COLO668 (cell line): ENCODE data around the gene PITPNM2.

Experiments
- DNase-seq: peaks from one replicate; lab custom pipeline; 2025; ENCODE audit not compliant: unreplicated experiment; lab: John Stamatoyannopoulos, UW

Gene PITPNM2

DNA sequence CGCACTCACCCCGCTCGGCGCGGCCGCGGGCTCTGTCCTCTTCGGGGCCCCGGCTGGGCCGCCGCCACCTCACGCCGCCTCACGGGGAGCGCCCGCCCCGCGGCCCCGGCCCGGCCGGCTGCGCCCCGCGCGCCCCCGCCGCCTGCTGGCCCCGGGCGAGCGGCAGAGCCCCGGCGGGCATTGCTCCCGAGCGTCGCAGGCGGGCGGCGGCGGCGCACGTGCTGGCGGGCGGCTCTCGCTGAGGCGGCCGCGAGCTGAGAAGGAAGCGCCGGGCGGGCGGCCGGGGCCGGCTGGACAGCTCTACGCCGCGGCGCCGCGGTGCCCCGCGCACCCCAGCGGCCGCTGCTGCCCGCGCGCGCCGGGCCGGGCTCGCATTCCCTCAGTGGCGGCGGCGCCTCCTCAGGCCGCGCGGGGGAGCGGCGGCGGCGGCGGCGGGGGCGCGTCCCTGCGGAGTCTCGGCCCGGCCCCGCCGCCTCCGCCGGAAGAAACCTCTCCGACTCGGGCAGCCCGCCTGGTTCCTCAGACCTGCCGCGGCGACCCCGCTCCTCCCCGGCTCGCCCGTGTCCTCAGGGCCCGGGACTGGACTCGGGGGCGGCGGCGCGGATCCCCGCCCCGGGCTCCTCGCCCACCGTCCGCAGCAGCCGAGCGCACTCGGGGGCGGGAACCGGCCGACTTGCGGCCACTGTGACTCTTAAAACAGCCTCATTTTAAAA, at the start of gene PITPNM2:
Gene PITPNM2, minus strand, starts transcription at position 347 of the 713 bp plus-strand sequence. CDS start 116,500 bp downstream, outside the sequence.
- peak; percentile 92 for DNase-seq

DNA sequence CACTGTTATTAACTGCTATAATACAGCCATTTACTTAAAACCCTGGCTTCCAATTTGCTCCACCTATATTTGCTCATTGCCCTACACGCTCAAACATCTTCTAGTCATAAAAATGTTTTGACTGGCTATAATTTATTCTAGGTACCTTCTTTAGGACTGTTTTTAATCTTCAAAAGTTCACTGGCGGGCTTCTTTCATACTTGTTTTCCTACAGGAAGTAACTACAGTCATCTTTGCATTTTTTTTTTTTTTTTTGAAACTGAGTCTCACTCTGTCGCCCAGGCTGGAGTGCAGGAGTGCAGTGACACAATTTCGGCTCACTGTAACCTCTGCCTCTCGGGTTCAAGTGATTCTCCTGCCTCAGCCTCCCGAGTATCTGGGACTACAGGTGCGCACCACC, 49.5 kb upstream of the PITPNM2 start:
- no peak for DNase-seq

DNA sequence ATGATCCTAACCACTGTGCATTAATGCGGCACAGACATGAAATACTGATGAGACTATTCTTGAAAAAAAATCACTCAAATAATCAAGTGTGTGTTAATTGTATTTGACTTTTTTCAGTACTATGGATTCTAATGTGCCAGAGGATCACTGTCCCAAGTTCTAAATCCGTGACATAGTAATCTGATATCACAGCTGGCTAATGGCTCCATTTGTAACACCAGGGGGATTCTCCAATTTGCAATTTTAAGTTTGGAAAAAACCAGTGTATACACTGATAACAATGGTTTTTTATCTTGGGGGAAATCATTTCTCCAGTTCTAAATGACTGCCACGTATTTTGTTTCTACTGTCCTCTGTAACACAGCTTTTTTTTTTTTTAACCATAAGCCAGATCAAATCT, 49.0 kb upstream of the PITPNM2 start:
- DNase-seq, result no peak

DNA sequence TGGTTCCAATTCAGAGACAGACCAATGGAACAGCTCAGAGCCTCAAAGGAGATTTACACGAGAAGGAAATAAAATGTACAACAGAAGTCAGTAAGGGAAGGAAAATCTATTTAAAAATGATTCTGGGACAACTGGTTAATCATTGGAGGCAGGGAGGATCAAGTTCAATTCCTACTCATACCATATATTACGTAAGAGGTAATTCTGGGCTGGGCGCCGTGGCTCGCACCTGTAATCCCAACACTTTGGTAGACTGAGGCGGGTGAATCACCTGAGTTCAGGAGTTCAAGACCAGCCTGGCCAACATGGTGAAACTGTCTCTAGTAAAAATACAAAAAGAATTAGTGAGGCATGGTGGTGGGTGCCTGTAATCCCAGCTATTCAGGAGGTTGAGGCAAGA, 36.7 kb upstream of the PITPNM2 start:
- DNase-seq, result no peak

DNA sequence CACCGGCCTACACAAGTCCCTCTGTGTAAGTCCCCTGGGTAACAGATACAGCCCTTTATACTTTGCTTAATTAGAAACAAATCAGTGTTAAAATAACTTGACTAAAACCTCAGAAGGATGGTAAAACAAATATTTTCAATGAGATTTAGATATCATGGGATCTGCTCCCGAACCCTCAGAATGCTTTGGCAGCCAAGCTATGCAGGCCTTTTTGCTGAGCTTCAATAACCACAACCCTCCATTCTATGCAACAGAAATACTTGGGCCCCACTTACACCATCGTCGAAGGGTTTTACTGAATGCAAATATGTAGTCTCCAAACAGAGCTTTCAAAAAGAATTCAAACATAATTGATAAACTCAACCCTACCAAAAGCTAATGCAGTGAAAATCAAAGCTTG, 29.3 kb upstream of the PITPNM2 start:
- DNase-seq, result no peak

DNA sequence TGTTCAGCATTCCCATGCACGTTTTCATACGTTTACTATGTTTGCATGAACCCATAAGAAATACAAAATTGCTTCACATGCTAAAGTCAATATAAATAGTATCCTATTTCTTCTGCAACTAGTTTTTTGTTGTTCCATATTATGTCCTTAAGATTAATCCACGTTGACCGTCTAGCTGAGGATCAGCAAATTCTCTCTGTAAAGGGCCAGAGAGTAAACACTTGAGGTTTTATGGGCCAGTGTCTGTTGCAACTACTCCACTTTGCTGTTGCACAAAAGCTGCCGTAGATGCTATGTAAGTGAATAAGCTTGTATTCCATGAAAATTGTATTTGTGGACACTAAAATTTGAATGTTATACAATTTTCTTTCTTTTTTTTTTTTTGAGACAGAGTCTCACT, 21.1 kb upstream of the PITPNM2 start:
- DNase-seq, result no peak

DNA sequence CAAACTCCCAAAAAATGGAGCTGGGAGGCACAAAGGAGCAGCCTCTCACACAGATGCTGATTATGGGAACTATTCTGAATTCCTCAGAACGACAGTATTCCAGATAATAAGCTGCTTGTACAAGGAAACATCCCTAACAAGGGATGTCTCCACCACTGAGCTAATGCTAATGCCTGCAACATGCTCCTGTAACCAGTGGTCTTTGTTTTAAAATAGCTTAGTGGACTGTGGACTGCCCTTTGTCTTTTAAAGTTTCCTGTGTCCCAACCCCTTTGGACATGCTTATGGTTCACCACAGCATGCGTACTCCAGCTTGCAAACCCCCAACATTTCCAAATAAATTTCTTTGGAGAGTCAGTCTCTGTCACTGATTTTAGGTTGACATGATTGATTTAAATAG, 16.4 kb upstream of the PITPNM2 start:
- no peak for DNase-seq

DNA sequence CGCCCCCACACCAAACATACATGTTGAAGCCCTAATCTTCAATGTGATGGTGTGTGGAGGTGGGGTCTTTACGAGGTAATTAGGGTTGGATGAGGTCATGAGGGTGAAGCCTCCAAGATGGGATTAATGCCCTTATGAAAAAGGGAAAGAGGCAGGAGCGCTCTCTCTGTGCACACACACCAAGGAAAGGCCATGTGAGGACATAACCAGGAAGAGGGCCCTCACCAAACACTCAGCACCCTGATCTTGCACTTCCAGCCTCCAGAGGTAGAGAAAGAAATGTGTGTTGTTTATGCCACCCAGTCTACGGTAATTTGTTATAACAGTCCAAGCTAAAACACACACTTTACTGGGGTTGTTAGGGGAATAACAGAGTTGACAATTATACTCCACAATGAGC, 14.6 kb upstream of the PITPNM2 start:
- no peak for DNase-seq

DNA sequence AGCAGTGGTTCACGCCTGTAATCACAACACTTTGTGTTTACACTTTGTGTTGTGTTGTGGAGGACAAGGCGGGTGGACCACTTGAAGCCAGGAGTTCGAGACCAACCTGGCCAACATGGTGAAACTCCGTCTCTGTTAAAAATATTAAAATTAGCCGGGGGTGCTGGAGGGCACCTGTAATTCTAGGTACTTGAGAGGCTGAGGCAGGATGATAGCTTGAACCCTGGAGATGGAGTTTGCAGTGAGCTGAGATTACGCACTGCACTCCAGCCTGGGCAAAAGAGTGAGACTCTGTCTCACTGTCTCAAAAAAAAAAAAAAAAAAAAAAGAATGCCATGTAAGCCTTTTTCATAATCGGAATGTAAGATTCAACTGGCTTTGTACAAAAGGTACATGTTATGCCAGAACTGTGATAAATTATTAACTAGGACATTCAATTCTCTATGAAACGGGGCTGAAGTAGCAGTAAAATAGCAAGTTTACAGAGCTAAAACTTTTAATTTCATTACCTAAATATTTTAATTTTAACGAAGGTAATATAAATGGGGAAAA, 13.9 kb upstream of the PITPNM2 start:
- no peak for DNase-seq

DNA sequence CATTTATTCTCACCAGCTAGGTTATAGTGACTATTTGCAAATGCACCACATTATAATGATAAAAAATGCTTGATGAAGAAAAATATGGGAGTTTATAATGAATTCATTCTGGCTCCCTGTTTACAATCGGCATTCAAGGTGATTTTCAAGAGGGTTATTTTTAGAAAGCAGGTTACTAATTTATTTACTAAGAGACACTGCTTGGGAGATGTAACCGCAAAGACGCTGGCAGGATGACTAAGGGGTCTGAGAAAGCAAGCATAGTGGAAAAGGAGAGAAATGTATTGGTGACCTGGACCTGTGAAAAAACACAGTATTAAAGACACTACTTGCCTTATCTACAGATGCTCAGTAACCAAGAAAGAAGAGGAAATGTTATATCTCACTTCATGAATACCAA, 13.3 kb upstream of the PITPNM2 start:
- no peak for DNase-seq

DNA sequence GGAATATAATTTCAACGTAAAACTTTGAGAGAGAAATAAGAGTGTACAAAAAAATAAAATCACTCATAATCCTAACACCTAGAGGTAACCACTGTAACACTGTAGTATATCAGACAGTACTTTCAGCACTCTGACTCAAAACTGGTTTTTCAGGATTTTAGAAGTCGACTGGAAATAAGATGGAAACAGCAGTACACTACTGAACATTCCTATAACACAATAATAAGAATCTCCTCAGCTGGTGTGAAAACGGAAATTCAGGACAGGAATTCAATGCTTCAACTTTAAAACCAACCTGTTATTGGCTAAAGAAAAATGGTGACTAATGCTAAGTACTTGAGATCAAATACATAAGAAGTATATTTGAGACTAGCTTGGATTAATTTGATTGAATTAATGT, 12.3 kb upstream of the PITPNM2 start:
- no peak for DNase-seq

DNA sequence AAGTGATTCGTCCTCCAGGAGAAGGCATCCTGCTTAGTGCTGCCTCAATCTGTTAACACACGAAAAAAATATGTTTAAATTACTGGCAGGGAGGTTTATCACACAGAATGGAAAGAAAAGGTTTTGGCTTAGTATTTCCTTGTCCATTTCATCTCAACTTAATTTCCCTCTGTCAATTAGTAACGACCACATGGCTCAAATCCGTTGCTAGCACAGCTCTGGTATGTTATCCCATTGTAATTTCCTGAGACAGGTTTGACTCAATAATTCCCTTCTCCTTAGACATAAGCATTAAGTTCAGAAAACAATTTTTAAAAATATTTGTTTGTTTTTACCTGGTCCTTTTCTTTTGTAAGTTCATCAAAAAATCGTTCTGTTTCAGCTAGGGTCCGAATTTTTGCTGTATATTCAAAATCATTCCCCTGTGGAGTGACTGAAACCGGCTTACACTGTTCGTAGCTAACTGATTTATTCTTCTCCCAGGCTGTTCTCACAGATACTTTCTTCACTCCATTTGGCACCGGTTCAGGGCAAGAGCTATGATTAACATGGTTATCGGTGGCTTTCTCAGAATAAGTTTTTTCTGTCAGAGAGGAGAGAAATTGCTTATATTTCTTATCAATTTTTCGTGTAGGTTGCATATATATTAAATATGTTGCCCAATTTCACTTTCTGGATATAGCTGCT, 10.1 kb upstream of the PITPNM2 start:
- DNase-seq, result no peak

DNA sequence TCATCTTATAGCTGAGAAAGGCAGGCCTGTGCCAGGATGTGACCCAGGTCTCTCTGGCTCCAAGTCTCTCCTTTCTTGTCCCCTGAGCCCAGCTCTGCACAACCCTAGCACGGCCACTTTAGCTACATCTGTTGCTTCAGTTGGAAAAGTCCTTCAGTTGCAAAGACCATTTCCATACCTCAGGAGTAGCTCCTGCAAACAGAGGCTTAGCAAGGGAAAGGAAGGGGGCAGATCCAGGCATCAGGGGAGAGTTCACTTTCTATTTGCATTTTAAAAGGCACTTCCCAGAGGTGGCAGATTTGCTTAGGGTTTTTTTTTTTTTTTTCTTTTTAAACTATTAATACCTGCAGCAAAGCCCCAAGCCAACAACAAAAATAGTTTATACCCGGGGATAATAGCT, 3.0 kb upstream of the PITPNM2 start:
- no peak for DNase-seq

DNA sequence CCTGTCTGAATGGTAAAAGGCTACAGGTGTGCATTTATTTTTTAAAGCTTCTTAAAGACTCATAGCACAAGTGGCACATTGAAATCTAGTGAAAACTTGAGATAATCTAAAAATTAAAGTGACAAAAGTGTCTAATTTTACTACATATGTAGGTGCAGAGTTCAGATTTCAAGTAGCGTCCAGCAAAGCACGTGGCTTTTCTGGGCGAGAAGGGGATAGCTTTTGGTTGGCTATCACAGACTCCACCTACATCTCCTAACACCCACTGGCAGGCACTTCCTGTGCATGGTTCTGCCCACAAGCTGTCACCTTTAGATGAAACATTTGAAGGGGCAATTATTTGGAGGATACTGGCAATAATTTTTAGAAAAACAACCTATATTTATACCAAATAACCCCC, 1.9 kb upstream of the PITPNM2 start:
- DNase-seq, result no peak

DNA sequence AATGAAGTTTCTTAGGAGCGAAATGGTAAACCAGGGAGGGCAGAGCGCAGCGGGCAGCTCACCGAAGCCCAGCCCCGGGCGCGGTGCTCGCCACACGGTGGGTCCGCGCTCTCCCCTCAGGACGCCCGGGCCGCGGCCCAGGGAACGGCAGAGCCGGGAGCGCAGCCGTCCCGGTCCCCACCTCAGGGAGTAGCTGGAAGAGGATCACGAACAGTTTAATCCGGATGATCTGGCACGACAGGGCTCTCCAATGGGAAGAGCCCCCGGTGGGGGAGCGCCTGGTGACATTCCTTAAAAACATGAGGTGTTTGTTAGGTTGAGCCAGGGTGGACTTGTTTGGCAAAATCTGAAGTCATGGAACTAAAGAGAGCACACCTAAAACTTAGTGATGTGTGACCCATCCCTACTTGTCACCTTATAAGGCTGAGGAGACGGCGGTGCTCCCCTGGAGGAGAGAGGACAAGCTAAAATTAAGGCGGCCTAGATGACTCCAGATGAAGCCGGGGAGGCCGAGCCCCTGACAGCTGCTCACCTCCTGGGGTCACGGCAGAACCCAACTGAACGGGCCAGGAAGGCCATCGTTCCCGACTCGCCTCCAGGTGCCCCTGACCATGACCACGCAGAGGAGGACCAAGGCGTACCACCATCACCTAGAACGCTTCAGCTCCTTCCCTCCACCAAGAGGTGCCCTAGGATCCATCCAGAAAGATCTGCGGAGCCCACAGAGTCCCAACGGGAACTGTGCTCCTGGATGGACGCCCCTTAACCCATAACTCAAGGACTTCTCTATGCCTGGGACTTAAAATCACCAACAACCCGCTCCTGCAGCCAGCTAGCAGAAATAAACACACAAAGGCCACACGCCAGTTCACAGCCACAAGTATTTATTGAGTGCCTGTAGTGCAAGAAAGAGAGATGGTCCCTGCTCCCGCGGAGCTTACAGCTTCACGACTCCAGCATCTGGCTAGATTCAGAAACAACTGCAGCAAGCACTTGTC, 866 bp upstream of the PITPNM2 start:
- DNase-seq, result peak; percentile 46

DNA sequence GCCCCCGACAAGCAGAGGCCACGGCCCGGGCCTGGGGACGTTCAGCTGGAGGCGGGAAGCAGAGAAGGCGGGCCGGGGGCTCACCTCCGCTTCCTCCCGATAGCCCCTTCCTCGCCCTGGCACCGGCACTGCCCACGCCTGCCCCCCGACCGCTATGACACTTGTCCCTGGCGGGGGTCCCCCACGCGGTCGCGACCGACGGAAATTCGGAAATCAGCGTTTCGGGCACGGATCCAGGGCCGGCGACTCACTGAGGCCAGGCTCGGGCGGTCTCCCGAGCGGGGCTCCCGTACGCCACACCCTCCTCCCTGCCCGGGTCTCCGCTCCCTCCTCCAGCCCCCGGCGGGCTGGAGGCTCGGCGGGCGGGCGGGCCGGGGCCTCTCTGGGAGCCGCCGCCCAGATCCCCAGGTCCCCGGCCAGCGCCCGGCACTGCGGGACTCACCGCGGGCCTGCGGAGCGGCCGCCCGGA, 581 bp downstream of the PITPNM2 start:
- DNase-seq, result no peak

DNA sequence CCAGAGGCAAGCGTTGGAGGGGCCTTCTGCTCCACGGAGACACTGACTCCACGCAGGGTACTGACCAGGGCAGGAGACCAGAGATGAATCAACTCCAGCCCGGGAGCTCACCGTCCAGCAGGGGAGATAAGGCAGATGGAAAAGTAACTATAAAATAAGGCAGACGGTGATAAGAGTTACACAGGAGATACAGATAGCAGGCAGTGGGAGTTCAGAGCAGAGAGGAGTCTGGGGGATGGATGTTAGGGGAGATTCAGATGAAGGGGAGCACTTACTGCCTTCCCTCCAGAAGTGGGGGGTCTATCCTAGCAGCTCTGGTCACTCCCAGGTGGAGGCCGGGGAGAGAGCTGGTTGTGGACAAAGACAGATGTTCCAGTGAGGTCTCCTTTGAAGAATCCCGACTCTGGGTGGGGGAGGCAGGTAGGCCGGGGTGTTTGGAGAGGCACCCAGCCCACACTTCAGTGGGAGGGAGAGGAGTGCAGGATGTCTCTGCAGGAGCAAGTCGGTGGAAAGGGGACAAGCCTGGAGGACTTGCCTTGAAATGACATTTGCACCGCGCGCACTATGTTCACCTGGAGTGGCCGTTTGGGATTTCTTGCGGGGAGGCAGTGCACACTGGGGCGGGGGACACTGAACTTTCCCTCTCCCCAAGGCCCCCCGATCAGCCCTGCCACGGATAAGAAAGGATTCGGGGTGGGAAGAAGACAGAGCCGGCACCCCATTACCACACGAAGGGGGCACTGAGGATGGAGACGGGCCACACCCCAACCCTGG, 1.2 kb downstream of the PITPNM2 start:
- no peak for DNase-seq

DNA sequence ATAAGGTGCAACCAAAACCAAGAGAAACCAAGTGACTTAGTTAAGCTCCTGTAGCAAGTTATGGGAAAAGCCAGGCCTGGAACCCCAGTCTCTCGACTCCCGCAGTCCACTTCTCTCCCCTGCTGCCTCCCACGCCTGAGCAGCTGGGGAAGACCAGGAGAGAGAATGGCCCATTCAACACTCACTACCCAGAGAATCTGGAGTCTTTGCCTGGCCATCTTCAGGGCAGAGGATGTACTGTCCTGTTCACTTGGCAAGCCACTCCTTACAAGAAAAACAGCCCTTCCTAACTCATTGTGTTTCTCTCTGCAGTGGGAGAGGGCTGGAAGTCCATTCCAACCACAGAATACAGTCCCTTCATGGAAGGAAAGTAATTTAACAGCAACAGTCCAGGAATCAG, 1.8 kb downstream of the PITPNM2 start:
- no peak for DNase-seq

DNA sequence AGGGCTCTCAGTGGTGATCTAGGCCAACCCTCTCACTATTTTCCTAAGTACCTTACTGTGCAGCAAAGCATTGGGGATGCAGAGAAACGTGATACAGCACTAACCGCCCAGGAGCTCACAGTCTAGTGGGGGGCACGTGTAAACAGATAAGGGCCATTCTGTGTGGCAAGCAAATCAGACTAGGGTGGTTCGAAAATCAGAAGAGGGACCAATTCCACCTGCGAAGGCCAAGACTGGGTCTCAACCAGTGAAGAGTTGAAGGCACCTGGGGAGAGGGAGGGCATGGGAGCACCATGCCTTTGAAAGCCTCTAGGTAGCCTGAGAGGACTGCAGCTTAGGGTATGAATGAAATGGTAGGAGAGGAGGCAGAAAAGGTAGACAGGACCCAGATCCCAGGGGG, 2.2 kb downstream of the PITPNM2 start:
- no peak for DNase-seq

DNA sequence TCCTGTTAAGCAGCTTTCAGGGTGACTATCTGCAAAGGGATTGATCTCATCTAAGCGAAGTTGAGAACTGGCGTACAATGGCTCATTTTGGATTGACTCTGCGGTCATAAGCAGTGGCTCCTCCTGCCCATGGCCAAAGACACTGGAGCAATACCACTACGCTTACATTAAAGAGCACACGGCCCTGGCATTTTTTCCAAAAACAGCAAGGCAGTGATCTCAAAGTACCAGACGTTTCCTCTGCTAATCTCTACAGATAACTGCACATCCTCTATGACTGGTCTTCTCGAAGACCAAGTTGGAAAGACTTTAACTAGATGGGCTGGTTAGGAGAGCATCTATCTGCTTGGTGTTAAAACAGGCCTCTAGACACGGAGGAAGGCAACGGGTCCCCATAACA, 2.7 kb downstream of the PITPNM2 start:
- no peak for DNase-seq
